ENCODE data around the gene LCN15.

DNA sequence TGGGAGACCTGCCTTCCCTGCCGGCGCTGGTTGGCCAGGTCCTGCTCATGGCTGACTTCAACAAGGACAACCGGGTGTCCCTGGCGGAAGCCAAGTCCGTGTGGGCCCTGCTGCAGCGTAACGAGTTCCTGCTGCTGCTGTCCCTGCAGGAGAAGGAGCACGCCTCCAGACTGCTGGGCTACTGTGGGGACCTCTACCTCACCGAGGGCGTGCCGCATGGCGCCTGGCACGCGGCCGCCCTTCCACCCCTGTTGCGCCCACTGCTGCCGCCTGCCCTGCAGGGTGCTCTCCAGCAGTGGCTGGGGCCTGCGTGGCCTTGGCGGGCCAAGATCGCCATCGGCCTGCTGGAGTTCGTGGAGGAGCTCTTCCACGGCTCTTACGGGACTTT, 41.4 kb downstream of the LCN15 start:
- TF ChIP-seq CTCF (IDR thresholded peaks at IDR 0.05) = no peak
- no peak for TF ChIP-seq POLR2A (IDR thresholded peaks at IDR 0.05)

Measured in tibial nerve (tissue), 3 donors.